K562 (cell line): ENCODE data around the gene ARAP1. TPM values are rescaled to one million over a fixed set of nuclear protein-coding genes. Genes with fewer than 3 reads are reported as not detected.

Experiments
- ATAC-seq: fragments of 200-7000 bp; cut with Tn5 transposase; 3 replicates; pipeline ENCODE4 v1.9.1; 2020; ENCODE audit warnings: moderate library complexity
- BruUV-seq: library from RNA; stranded (reverse); fragments of 400-500 nt; replicated peaks from 2 replicates; lab custom pipeline; 2021; lab: Mats Ljungman, UMichigan
- CTCF ChIA-PET: fragments of 300-600 bp; formaldehyde crosslinking; extraction: SDS; loops from one replicate; lab custom pipeline; 2021; ENCODE audit warnings: low intra/inter-chr PET ratio; lab: Yijun Ruan, JAX
- POLR2A ChIA-PET: fragments of 300-600, 350-650 bp; sonication (Branson Sonifier 250); formaldehyde crosslinking; extraction: SDS; loops from one replicate; lab custom pipeline; 2021; ENCODE audit warnings: antibody characterized with exemption, inconsistent platforms; lab: Yijun Ruan, JAX
- DNase-seq, 4 experiments: peaks; one replicate each; pipeline versions ENCODE4 v3.0.0 to v3.0.0-alpha.2; 2011 to 2018; ENCODE audit warnings: low spot score in 3 of 4, mixed read lengths in 3 of 4; ENCODE audit errors: extremely low read depth in 1 of 4
- FAIRE-seq: peaks from 2 replicates; lab custom pipeline; 2011; peaks lifted over from hg19 to GRCh38; lab: Jason Lieb, UNC
- H2AFZ ChIP-seq: 2 replicates; pipeline ENCODE4 v1.6.0; 2011; ENCODE audit warnings: low read depth, low read length, control low read depth, inconsistent platforms
- H3K27ac ChIP-seq: fragments of 200-600 bp; 3 replicates; pipeline ENCODE4 v1.8.0; 2011; ENCODE audit warnings: low read depth, mild to moderate bottlenecking, control low read depth, inconsistent platforms, low read length, moderate library complexity, mixed read lengths; ENCODE audit errors: extremely low read depth
- H3K27me3 ChIP-seq, 2 experiments: fragments of 300-600 bp in 1 of 2; 2 replicates in 1 of 2; 3 replicates in 1 of 2; pipeline versions ENCODE4 v1.6.0 to v1.8.0; 2011; ENCODE audit warnings: inconsistent platforms in 2 of 2, low read length in 2 of 2, mild to moderate bottlenecking in 1 of 2, mixed read lengths in 1 of 2, moderate library complexity in 1 of 2; ENCODE audit not compliant: control insufficient read depth in 2 of 2, insufficient read depth in 2 of 2
- H3K36me3 ChIP-seq: fragments of 300-600 bp; 3 replicates; pipeline ENCODE4 v1.8.0; 2011; ENCODE audit warnings: mild to moderate bottlenecking, low read length, inconsistent platforms; ENCODE audit not compliant: control insufficient read depth, insufficient read depth
- H3K4me1 ChIP-seq, 2 experiments: fragments of 200-600 bp in 1 of 2; replicated peaks in 1 of 2; 2 replicates in 1 of 2; 3 replicates in 1 of 2; pipeline versions ENCODE4 v1.5.1 to v1.8.0; 2011; ENCODE audit warnings: inconsistent platforms in 2 of 2, low read length in 2 of 2, mild to moderate bottlenecking in 1 of 2, mixed read lengths in 1 of 2, moderate library complexity in 1 of 2; ENCODE audit not compliant: control insufficient read depth in 2 of 2, insufficient read depth in 2 of 2
- H3K4me2 ChIP-seq: 2 replicates; pipeline ENCODE4 v1.6.1; 2011; ENCODE audit warnings: low read length, control low read depth, inconsistent platforms, mixed read lengths; ENCODE audit not compliant: insufficient read depth
- H3K4me3 ChIP-seq: fragments of 200-600 bp; sonication (generic), shearing (Covaris generic); 2 replicates; pipeline ENCODE4 v1.5.1; 2016; ENCODE audit warnings: control low read depth, inconsistent platforms
- H3K79me2 ChIP-seq: fragments of 200-600 bp; 3 replicates; pipeline ENCODE4 v1.8.0; 2011; ENCODE audit warnings: low read length, inconsistent platforms; ENCODE audit not compliant: control insufficient read depth, insufficient read depth
- H3K9ac ChIP-seq, 2 experiments: 2 replicates each; pipeline versions ENCODE4 v1.6.0 to v1.6.1; 2011; ENCODE audit warnings: low read depth in 2 of 2, low read length in 2 of 2, control low read depth in 1 of 2, inconsistent platforms in 1 of 2, mild to moderate bottlenecking in 1 of 2, mixed read lengths in 1 of 2; ENCODE audit not compliant: insufficient read depth in 1 of 2
- H3K9me1 ChIP-seq: one replicate; pipeline ENCODE4 v1.6.0; 2011; ENCODE audit warnings: inconsistent platforms, mild to moderate bottlenecking, low read length, moderate library complexity; ENCODE audit not compliant: control insufficient read depth, insufficient read depth
- H3K9me3 ChIP-seq: replicated peaks from 2 replicates; pipeline ENCODE4 v1.5.1; 2011; ENCODE audit warnings: low read depth, low read length, inconsistent platforms; ENCODE audit not compliant: control insufficient read depth, insufficient read depth
- H4K20me1 ChIP-seq: replicated peaks from 2 replicates; pipeline ENCODE4 v1.6.1; 2011; ENCODE audit warnings: low read length, inconsistent platforms, mixed read lengths; ENCODE audit not compliant: control insufficient read depth, insufficient read depth
- EP300 ChIP-seq: IDR thresholded peaks from 2 replicates; pipeline ENCODE4 v1.6.1; 2012; ENCODE audit warnings: low read length, improper control_type of control experiment
- ETS1 ChIP-seq: conservative IDR thresholded peaks from 2 replicates; pipeline ENCODE4 v1.6.1; 2011; ENCODE audit warnings: low read depth, mild to moderate bottlenecking, low read length; ENCODE audit not compliant: control insufficient read depth
- GTF2E2 ChIP-seq: fragments of 200-800 bp; sonication (Bioruptor generic); IDR thresholded peaks from 2 replicates; pipeline ENCODE4 v1.6.1; 2016; ENCODE audit warnings: missing genetic modification characterization, missing compliant biosample characterization
- HMG20A ChIP-seq: fragments of 450-650 bp; formaldehyde crosslinking; conservative IDR thresholded peaks from 2 replicates; pipeline ENCODE4 v1.4.0; 2020; ENCODE audit warnings: mild to moderate bottlenecking, mixed read lengths
- ILF3 ChIP-seq: fragments of 450-650 bp; IDR thresholded peaks from 2 replicates; pipeline ENCODE4 v1.6.1; 2018; ENCODE audit warnings: antibody characterized with exemption, mild to moderate bottlenecking, moderate library complexity, borderline replicate concordance
- MCM5 ChIP-seq: fragments of 450-650 bp; IDR thresholded peaks from 2 replicates; pipeline ENCODE4 v1.6.1; 2016; ENCODE audit warnings: low read depth
- MTA1 ChIP-seq: fragments of 450-650 bp; IDR thresholded peaks from 2 replicates; pipeline ENCODE4 v1.6.1; 2017; ENCODE audit warnings: borderline replicate concordance
- NR0B1 ChIP-seq: fragments of 450-650 bp; IDR thresholded peaks from one replicate; pipeline ENCODE4 v1.6.1; 2018; ENCODE audit warnings: mild to moderate bottlenecking, moderate library complexity; ENCODE audit not compliant: partially characterized antibody
- NR2F6 ChIP-seq: fragments of 450-650 bp; formaldehyde crosslinking; IDR thresholded peaks from 2 replicates; pipeline ENCODE4 v1.4.0; 2020; ENCODE audit warnings: mild to moderate bottlenecking
- RBM22 ChIP-seq: fragments of 200-400 bp; formaldehyde crosslinking; IDR thresholded peaks from 2 replicates; pipeline ENCODE4 v1.6.1; 2018; ENCODE audit warnings: low read length, low read depth; ENCODE audit not compliant: poor library complexity, severe bottlenecking
- SUPT5H ChIP-seq: fragments of 450-650 bp; IDR thresholded peaks from 2 replicates; pipeline ENCODE4 v1.6.1; 2016
- ZBTB11 ChIP-seq, 3 experiments: fragments of 200-800 bp in 1 of 3; fragments of 250-450 bp in 1 of 3; fragments of 450-650 bp in 1 of 3; sonication (Bioruptor Pico) in 1 of 3; sonication (Bioruptor generic) in 1 of 3; formaldehyde crosslinking in 1 of 3; IDR thresholded peaks; 2 replicates each; pipeline versions ENCODE4 v1.6.1 to v1.8.0; 2016 to 2022; ENCODE audit warnings: mild to moderate bottlenecking in 2 of 3, missing genetic modification characterization in 2 of 3, missing compliant biosample characterization in 1 of 3, moderate library complexity in 1 of 3
- ZNF431 ChIP-seq: sonication (generic); formaldehyde crosslinking; IDR thresholded peaks from 2 replicates; pipeline ENCODE4 v1.8.0; 2022; ENCODE audit warnings: mild to moderate bottlenecking, missing genetic modification reagents
- ZNF717 ChIP-seq: fragments of 250-450 bp; sonication (Bioruptor Pico); IDR thresholded peaks from 2 replicates; pipeline ENCODE4 v1.5.0; 2021
- ZNF79 ChIP-seq: fragments of 250-450 bp; sonication (Bioruptor Pico); IDR thresholded peaks from 2 replicates; pipeline ENCODE4 v1.4.0; 2020; ENCODE audit warnings: low read depth, mild to moderate bottlenecking, moderate library complexity
- WGBS: fragments of 100-300 bp; shearing (Covaris generic); methylation state at CpG from one replicate; pipeline ENCODE4 v1.1.6; 2016; ENCODE audit warnings: low coverage, mixed read lengths; ENCODE audit not compliant: insufficient coverage; ENCODE audit errors: missing lambda C conversion rate; 5-methylcytosine and 5-hydroxymethylcytosine counted together
- in situ Hi-C: fragments of 300-500 bp; cut with MboI; formaldehyde crosslinking; loops from 4 replicates; pipeline ENCODE4 v1.15.0; 2018; ENCODE audit warnings: inconsistent platforms, mixed read lengths
- intact Hi-C: fragments of 100-400 bp; cut with micrococcal nuclease; formaldehyde crosslinking; loops from 2 replicates; pipeline ENCODE4 v1.14.2; 2022
- polyA plus RNA-seq, 8 experiments: library from polyadenylated mRNA; depleted of rRNA in 4 of 8; stranded (reverse) in 5 of 8; unstranded in 3 of 8; fragments of >200 nt; fragmentation: Nextera tagmentation in 2 of 8; fragmentation: Illumina TruSeq in 1 of 8; extraction: Ambion mirVana in 2 of 8; extraction: Trizol in 1 of 8; gene quantifications; 2 replicates each; pipeline versions ENCODE4 v1.2.1 to v1.2.3, GENCODE V29; 2011 to 2014; ENCODE audit warnings: inconsistent platforms in 1 of 8, missing spikeins in 1 of 8
- total RNA-seq, 7 experiments: library from RNA; depleted of rRNA in 6 of 7; stranded (reverse); fragments of >200 nt in 6 of 7; fragmentation: Illumina TruSeq in 2 of 7; extraction: Trizol in 2 of 7; gene quantifications; 2 replicates each; pipeline versions ENCODE4 v1.2.1 to v1.2.3, GENCODE V29; 2011 to 2021; ENCODE audit warnings: low replicate concordance in 1 of 7
- TF ChIP-seq, protein P1 (sequence below), 2 experiments: fragments of 450-650 bp in 1 of 2; sonication (generic) in 1 of 2; formaldehyde crosslinking in 1 of 2; IDR thresholded peaks in 1 of 2; conservative IDR thresholded peaks in 1 of 2; 2 replicates each; pipeline versions ENCODE4 v1.6.1 to v1.8.1; 2016 to 2023; ENCODE audit warnings: mild to moderate bottlenecking in 2 of 2, moderate library complexity in 2 of 2, inconsistent platforms in 1 of 2, missing genetic modification reagents in 1 of 2

Gene ARAP1
- total and polyA plus RNA-seq, 9 of the 15 experiments (the other 6 are each of a cell fraction or from before 2014, with no cell fraction given) = 0.23 to 67.0 (median 24.6) TPM

- FAIRE-seq (peak; percentile 66), ATAC-seq (no peak), DNase-seq (peak; percentile 30 to 62 (median 44))
- Histone ChIP-seq H3K9me1 (peaks cover 7% of the 10 kb centered on the region), H3K9ac (peak overlapping the region in 1 of 2 experiments; percentile 70; a peak in 2 of 4 replicates), H3K27ac (no peak overlapping the region), H3K4me3 (no peak overlapping the region), H2AFZ (no peak overlapping the region), H3K79me2 (peaks cover 3% of the 10 kb centered on the region; the same call in 1 of the 3 replicates), H3K4me2 (no peak overlapping the region), H4K20me1 (no peaks in the 10 kb centered on the region), H3K27me3 (no peaks in the 10 kb centered on the region), H3K4me1 (peaks cover 26 to 48% of the 10 kb centered on the region in 2 experiments), H3K9me3 (no peaks in the 10 kb centered on the region), H3K36me3 (no peaks in the 10 kb centered on the region; the same call in 1 of the 3 replicates)
- ChIA-PET POLR2A (interaction anchor here (0.5 to 1.4 kb wide), 5 partner anchors 14 to 508 kb away, joined by 3 to 4 read pairs (median 3); no protein-coding TSS in a partner anchor), CTCF (no interaction called here)
- no TSS peak for BruUV-seq
- in situ Hi-C loops (no loop called here), intact Hi-C loops (no loop called here)
- 23% methylated on average over 3 of the region's 4 CpGs for WGBS
- TF ChIP-seq NR2F6 = no peak
- no peak for TF ChIP-seq MCM5
- no peak for TF ChIP-seq ZBTB11 (CRISPR knock-in tag; IDR thresholded peaks at IDR 0.05)
- no peak for TF ChIP-seq ZNF79 (CRISPR knock-in tag)
- TF ChIP-seq, protein P1, sequence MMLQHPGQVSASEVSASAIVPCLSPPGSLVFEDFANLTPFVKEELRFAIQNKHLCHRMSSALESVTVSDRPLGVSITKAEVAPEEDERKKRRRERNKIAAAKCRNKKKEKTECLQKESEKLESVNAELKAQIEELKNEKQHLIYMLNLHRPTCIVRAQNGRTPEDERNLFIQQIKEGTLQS (IDR thresholded peaks at IDR 0.05) = peak; percentile 66
- TF ChIP-seq, protein P1 (CRISPR knock-in tag; conservative IDR thresholded peaks at IDR 0.05) = no peak
- TF ChIP-seq ILF3 = no peak
- TF ChIP-seq ZNF431 (CRISPR knock-in tag) = no peak
- TF ChIP-seq SUPT5H = no peak
- no peak for TF ChIP-seq MTA1
- TF ChIP-seq NR0B1 = no peak
- no peak for TF ChIP-seq RBM22
- no peak for TF ChIP-seq ZNF717 (CRISPR knock-in tag)
- TF ChIP-seq GTF2E2 = no peak
- no peak for TF ChIP-seq ETS1
- no peak for TF ChIP-seq HMG20A
- TF ChIP-seq EP300 = no peak
Observed at GRCh38 chr11:72771507-72771906, 19.3 kb upstream of the ARAP1 start.
